GM12878 (cell line): ENCODE measurements around the gene SLC35F6. TPM values are rescaled to one million over a fixed set of nuclear protein-coding genes. Genes with fewer than 3 reads are reported as not detected.

ENCODE experiments used
- ATAC-seq: fragments of 200-7000 bp; cut with Tn5 transposase; 3 replicates; pipeline ENCODE4 v1.9.1; 2020; ENCODE audit warnings: mild to moderate bottlenecking, moderate library complexity
- BruUV-seq: library from RNA; stranded (reverse); fragments of 400-500 nt; replicated peaks from 2 replicates; lab custom pipeline; 2021; lab: Mats Ljungman, UMichigan
- CTCF ChIA-PET: fragments of 300-600 bp; sonication (Branson Sonifier 250); formaldehyde crosslinking; extraction: SDS; loops from one replicate; lab custom pipeline; 2021; ENCODE audit warnings: inconsistent platforms; lab: Yijun Ruan, JAX
- POLR2A ChIA-PET: fragments of 350-600 bp; formaldehyde crosslinking; extraction: SDS; loops from one replicate; lab custom pipeline; 2021; ENCODE audit warnings: inconsistent platforms; lab: Charles Lee
- RAD21 ChIA-PET: fragments of 300-600 bp; sonication (Branson Sonifier 250); formaldehyde crosslinking; loops from one replicate; lab custom pipeline; 2023; ENCODE audit warnings: antibody characterized with exemption; ENCODE audit not compliant: unreplicated experiment; lab: Charles Lee
- SMC1A ChIA-PET: fragments of 300-600 bp; sonication (Branson Sonifier 250); formaldehyde crosslinking; loops from one replicate; lab custom pipeline; 2023; ENCODE audit not compliant: unreplicated experiment, uncharacterized antibody; lab: Charles Lee
- DNase-seq: peaks from one replicate; pipeline ENCODE4 v3.0.0-alpha.2; 2011; ENCODE audit warnings: low read depth, low spot score
- FAIRE-seq: peaks from 3 replicates; lab custom pipeline; 2011; peaks lifted over from hg19 to GRCh38; lab: Jason Lieb, UNC
- H2AFZ ChIP-seq: 2 replicates; pipeline ENCODE4 v1.6.0; 2011; ENCODE audit warnings: low read depth, low read length, control low read depth; ENCODE audit not compliant: control insufficient read depth
- H3K27ac ChIP-seq: 2 replicates; pipeline ENCODE4 v1.5.1; 2011; ENCODE audit warnings: control low read depth; ENCODE audit not compliant: control insufficient read depth, insufficient read depth
- H3K27me3 ChIP-seq, 2 experiments: replicated peaks in 1 of 2; 2 replicates each; pipeline versions ENCODE4 v1.6.0 to v1.6.1; 2011; ENCODE audit warnings: low read length in 1 of 2; ENCODE audit not compliant: control insufficient read depth in 2 of 2, insufficient read depth in 2 of 2
- H3K36me3 ChIP-seq, 2 experiments: 2 replicates each; pipeline ENCODE4 v1.5.1; 2011; ENCODE audit warnings: low read length in 1 of 2; ENCODE audit not compliant: control insufficient read depth in 2 of 2, insufficient read depth in 2 of 2
- H3K4me1 ChIP-seq: 2 replicates; pipeline ENCODE4 v1.6.1; 2011; ENCODE audit warnings: mild to moderate bottlenecking, low read length, moderate library complexity, mixed read lengths; ENCODE audit not compliant: control insufficient read depth, insufficient read depth
- H3K4me2 ChIP-seq: 2 replicates; pipeline ENCODE4 v1.6.0; 2011; ENCODE audit warnings: control low read depth; ENCODE audit not compliant: control insufficient read depth, insufficient read depth
- H3K4me3 ChIP-seq: fragments of 200-600 bp; sonication (generic); 2 replicates; pipeline ENCODE4 v1.5.1; 2016
- H3K79me2 ChIP-seq: 2 replicates; pipeline ENCODE4 v1.6.0; 2011; ENCODE audit warnings: low read length; ENCODE audit not compliant: control insufficient read depth, insufficient read depth
- H3K9ac ChIP-seq: 2 replicates; pipeline ENCODE4 v1.8.0; 2011; ENCODE audit warnings: low read length, control low read depth, mixed read lengths; ENCODE audit not compliant: control insufficient read depth, insufficient read depth
- H3K9me3 ChIP-seq: replicated peaks from 3 replicates; pipeline ENCODE4 v1.5.1; 2011; ENCODE audit warnings: mild to moderate bottlenecking, low read length; ENCODE audit not compliant: control insufficient read depth, insufficient read depth
- H4K20me1 ChIP-seq: 2 replicates; pipeline ENCODE4 v1.6.0; 2011; ENCODE audit not compliant: control insufficient read depth, insufficient read depth
- BMI1 ChIP-seq: fragments of 450-650 bp; IDR thresholded peaks from 2 replicates; pipeline ENCODE4 v1.6.1; 2016; ENCODE audit warnings: mild to moderate bottlenecking, moderate library complexity, borderline replicate concordance
- ETV6 ChIP-seq, 2 experiments: fragments of 450-650 bp in 1 of 2; IDR thresholded peaks in 1 of 2; conservative IDR thresholded peaks in 1 of 2; 2 replicates each; pipeline ENCODE4 v1.6.1; 2014; ENCODE audit warnings: antibody characterized with exemption in 1 of 2, borderline replicate concordance in 1 of 2, low read depth in 1 of 2, mild to moderate bottlenecking in 1 of 2, moderate library complexity in 1 of 2
- NR2F1 ChIP-seq: fragments of 450-650 bp; conservative IDR thresholded peaks from 2 replicates; pipeline ENCODE4 v1.6.1; 2017; ENCODE audit warnings: mild to moderate bottlenecking
- RELA ChIP-seq: fragments of 450-650 bp; IDR thresholded peaks from 2 replicates; pipeline ENCODE4 v1.8.0; 2014; ENCODE audit warnings: borderline replicate concordance; ENCODE audit not compliant: partially characterized antibody
- SMAD5 ChIP-seq: IDR thresholded peaks from 2 replicates; pipeline ENCODE4 v1.6.1; 2016; ENCODE audit warnings: antibody characterized with exemption, low read depth
- SREBF1 ChIP-seq: IDR thresholded peaks from 2 replicates; pipeline ENCODE4 v1.6.1; 2012; ENCODE audit warnings: mild to moderate bottlenecking, low read length
- WGBS: methylation state at CpG from one replicate; pipeline ENCODE4 v1.1.6; 2016; ENCODE audit warnings: low lambda C conversion rate; ENCODE audit not compliant: insufficient replicate concordance, insufficient coverage; ENCODE audit errors: missing lambda C conversion rate; 5-methylcytosine and 5-hydroxymethylcytosine counted together
- in situ Hi-C: fragments of 300-500 bp; cut with MboI; formaldehyde crosslinking; loops from 9 replicates; pipeline ENCODE4 v1.14.3; 2018; ENCODE audit warnings: mixed read lengths
- intact Hi-C: fragments of 100-400 bp; cut with micrococcal nuclease; formaldehyde crosslinking; loops from one replicate; pipeline ENCODE4 v1.14.2; 2022; ENCODE audit not compliant: unreplicated experiment
- polyA plus RNA-seq, 11 experiments: library from polyadenylated mRNA; depleted of rRNA in 4 of 11; unstranded in 6 of 11; stranded (reverse) in 5 of 11; fragments of >200 nt; fragmentation: Nextera tagmentation in 4 of 11; fragmentation: Illumina TruSeq in 1 of 11; extraction: Ambion mirVana in 4 of 11; extraction: Trizol in 1 of 11; gene quantifications; 1 replicate in 1 of 11; 2 replicates in 10 of 11; pipeline versions ENCODE4 v1.2.1 to v1.2.3, GENCODE V29; 2011 to 2016; ENCODE audit warnings: inconsistent platforms in 2 of 11, missing spikeins in 2 of 11, low read depth in 1 of 11
- total RNA-seq, 4 experiments: library from RNA; depleted of rRNA in 3 of 4; stranded (reverse); fragments of >200 nt in 3 of 4; fragmentation: Illumina TruSeq in 1 of 4; extraction: Trizol in 1 of 4; gene quantifications; 2 replicates each; pipeline versions ENCODE4 v1.2.1 to v1.2.3, GENCODE V29; 2013 to 2021

The SLC35F6 gene
- total and polyA plus RNA-seq, 10 of the 15 experiments (the other 5 are each of a cell fraction or from before 2014, with no cell fraction given), result 4.0 to 10.5 (median 8.0) TPM

DNA sequence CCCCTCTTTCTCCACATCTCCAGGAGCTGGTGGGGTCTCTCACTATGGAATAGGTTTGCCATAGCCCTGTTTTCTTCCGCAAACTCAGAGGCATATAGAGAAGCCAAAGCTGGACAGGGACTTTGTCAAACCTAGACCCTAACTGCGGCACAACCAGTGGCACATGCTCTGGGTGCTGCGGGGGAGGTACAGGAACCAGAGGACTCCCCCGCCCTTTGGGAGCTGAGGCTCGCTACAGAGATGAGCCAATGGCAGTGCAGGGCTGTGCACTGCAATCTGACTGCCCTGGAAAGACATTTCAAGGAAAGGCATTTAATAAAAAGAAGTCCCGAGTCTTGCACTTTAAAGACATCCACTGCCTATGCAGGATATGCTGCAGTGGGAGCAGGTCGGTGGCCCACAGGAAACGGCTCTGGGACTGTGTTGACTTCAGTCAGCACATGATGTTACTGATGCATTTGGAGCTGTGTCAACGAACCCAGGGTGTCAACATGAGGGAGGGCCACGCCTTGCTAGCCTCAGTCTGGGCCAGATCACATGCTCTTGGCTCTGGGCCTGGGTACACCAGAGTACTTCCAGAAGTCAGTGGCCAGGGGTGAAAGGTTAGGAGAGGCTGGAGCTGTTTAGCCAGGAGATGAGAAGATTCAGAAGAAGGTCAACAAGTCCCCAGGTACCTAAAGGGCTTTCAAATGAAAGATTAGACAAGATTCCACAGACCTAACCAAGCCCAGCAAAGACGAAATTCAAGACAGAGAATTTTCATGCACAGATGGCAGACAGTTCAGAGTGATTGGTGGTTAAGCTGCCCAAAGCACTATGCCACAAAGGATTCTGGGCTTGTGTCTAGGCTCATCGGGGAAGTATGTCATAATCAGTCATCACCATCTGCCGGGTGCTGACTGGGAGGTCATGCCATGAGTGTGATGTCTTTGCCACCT lies 8.2 kb downstream of the SLC35F6 start:
- Histone ChIP-seq H3K4me2 (no peak overlapping the region), H3K4me1 (peaks cover 8% of the 10 kb centered on the region; the same call in 1 of the 2 replicates), H3K27me3 (no peaks in the 10 kb centered on the region), H3K27ac (no peak overlapping the region), H3K79me2 (peaks cover 26% of the 10 kb centered on the region), H3K4me3 (no peak overlapping the region), H3K9me3 (no peaks in the 10 kb centered on the region), H3K36me3 (peaks cover 10 to 15% of the 10 kb centered on the region in 2 experiments; a peak in 3 of 4 replicates), H4K20me1 (no peaks in the 10 kb centered on the region)
- CTCF ChIA-PET, result interaction anchor here (1.5 kb wide), 1 partner anchor 18 kb away, joined by 3 read pairs; no protein-coding TSS in a partner anchor
- BruUV-seq, result no TSS peak
- FAIRE-seq (no peak), DNase-seq (no peak), ATAC-seq (no peak)
- intact Hi-C loops, result no loop called here
- TF ChIP-seq SREBF1 (no peak), NR2F1 (no peak), SMAD5 (no peak), RELA (no peak), ETV6 (conservative IDR thresholded peaks at IDR 0.05 in 1 of 2, IDR thresholded peaks at IDR 0.05 in 1 of 2; ENCODE audit: borderline replicate concordance in 1 of 2, low read depth in 1 of 2) (no peak), BMI1 (no peak)
- TF ChIP-seq, all 136 proteins: peak for 0
- 68% methylated on average over 13 of the region's 13 CpGs for WGBS
- ChIA-PET SMC1A (interaction anchor here (0.8 kb wide), 1 partner anchor 14 kb away, joined by 3 read pairs; no protein-coding TSS in a partner anchor), POLR2A (interaction anchor here (0.9 kb wide), 1 partner anchor 13 kb away, joined by 3 read pairs; the partner anchor contains the start of gene CENPA), RAD21 (no interaction called here)
- H2AFZ ChIP-seq, result no peak overlapping the region
- H3K9ac ChIP-seq, result no peak overlapping the region
- in situ Hi-C loops, result no loop called here
